ENCODE data around the gene SPRR2G. TPM values are rescaled to one million over a fixed set of nuclear protein-coding genes. Genes with fewer than 3 reads are reported as not detected.

The SPRR2G gene
- total and polyA plus RNA-seq, 2 of the 8 experiments (the other 6 are each of a cell fraction or from before 2014, with no cell fraction given) = not detected

DNA sequence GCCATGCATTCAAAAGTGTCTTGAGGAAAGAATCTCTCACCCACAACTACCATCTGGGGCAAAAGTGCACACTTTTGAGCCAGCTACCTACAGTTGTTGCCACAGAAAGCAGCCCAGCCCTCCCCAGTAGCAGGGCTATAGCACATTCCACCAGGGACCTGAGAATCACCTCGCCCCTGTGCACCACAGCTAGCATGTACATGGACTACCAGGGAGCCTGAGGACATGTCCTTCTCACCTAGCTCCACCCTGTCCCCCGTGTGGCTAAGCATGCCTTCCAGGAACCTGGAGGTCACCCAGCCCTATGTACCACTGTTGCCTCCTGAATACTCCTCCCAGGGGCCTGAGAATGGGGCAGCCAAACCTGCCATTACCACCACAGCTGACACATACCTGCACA, 16.9 kb downstream of the SPRR2G start:
- H3K27ac ChIP-seq (ENCODE audit: low read depth, low read length) = 0 out of 2 replicates have a peak overlapping the region, but pooled peaks have one; percentile 28
- H2BK15ac ChIP-seq (ENCODE audit: low read length) = 0 out of 2 replicates have a peak overlapping the region, but pooled peaks have one; percentile 88
- H4K8ac ChIP-seq (ENCODE audit: extremely low read depth, insufficient read depth, low read length) = no peak overlapping the region
- H2BK12ac ChIP-seq (ENCODE audit: low read depth, low read length) = peak overlapping the region; percentile 100
- no peaks in the 10 kb centered on the region for H3K79me2 ChIP-seq (ENCODE audit: control insufficient read depth in 1 of 2, insufficient read depth in 2 of 2, low read length in 2 of 2)
- peak overlapping the region; percentile 36 for H3K4ac ChIP-seq (replicated peaks; ENCODE audit: insufficient read length, low read depth, low read length)
- H2AFZ ChIP-seq (ENCODE audit: low read length) = no peak overlapping the region
- H3K36me3 ChIP-seq (ENCODE audit: control insufficient read depth in 2 of 4, insufficient read depth in 4 of 4, low read length in 3 of 4) = no peaks in the 10 kb centered on the region
- ChIA-PET CTCF (ENCODE audit: partially characterized antibody) (interaction anchor here (1.8 kb wide), 1 partner anchor 50 kb away, joined by 4 read pairs; no protein-coding TSS in a partner anchor), POLR2A (ENCODE audit: partially characterized antibody) (no interaction called here)
- H3K56ac ChIP-seq (replicated peaks; ENCODE audit: insufficient read length, low read depth, low read length) = no peak overlapping the region
- peak overlapping the region; percentile 89 for H2BK5ac ChIP-seq (ENCODE audit: low read depth, low read length)
- peak overlapping the region; percentile 99 for H2BK120ac ChIP-seq (replicated peaks; ENCODE audit: low read depth, low read length)
- no peak overlapping the region for H3K4me2 ChIP-seq (ENCODE audit: insufficient read depth in 1 of 2, low read depth in 2 of 2, low read length in 2 of 2)
- no peaks in the 10 kb centered on the region for H4K20me1 ChIP-seq (replicated peaks in 1 of 2; ENCODE audit: control insufficient read depth in 1 of 2, insufficient read depth in 2 of 2, low read length in 2 of 2)
- 86% methylated on average over 2 of the region's 2 CpGs; no CpG with 5 or more reads in 1 of the 2 experiments for WGBS, 2 experiments (ENCODE audit: extremely low coverage in 1 of 2, insufficient coverage in 1 of 2, insufficient read length in 1 of 2, insufficient replicate concordance in 2 of 2, low coverage in 1 of 2, low lambda C conversion rate in 2 of 2, missing lambda C conversion rate in 1 of 2)
- H2AK5ac ChIP-seq (ENCODE audit: low read depth, low read length) = peak overlapping the region; percentile 97; the same call in 1 of the 2 replicates
- no peaks in the 10 kb centered on the region for H3K9me3 ChIP-seq (ENCODE audit: insufficient read depth in 2 of 2, low read depth in 1 of 2, low read length in 1 of 2)
- H3K27me3 ChIP-seq (replicated peaks in 1 of 4; ENCODE audit: control insufficient read depth in 3 of 4, extremely low read depth in 1 of 4, insufficient read depth in 3 of 4, low read length in 3 of 4) = no peaks in the 10 kb centered on the region
- DNase-seq (ENCODE audit: low read depth in 1 of 2, low spot score in 2 of 2) (no peak), FAIRE-seq (no peak)
- H3K4me1 ChIP-seq (replicated peaks in 1 of 4; ENCODE audit: control insufficient read depth in 3 of 4, insufficient read depth in 4 of 4, low read length in 3 of 4) = peaks cover 0 to 11% (median 0%) of the 10 kb centered on the region in 4 experiments; a peak in 2 of 7 replicates
- no peak overlapping the region for H3K23ac ChIP-seq (ENCODE audit: insufficient read length)
- no peaks in the 10 kb centered on the region for H3K23me2 ChIP-seq (ENCODE audit: low read depth, low read length)
- H3K14ac ChIP-seq (ENCODE audit: insufficient read length) = no peak overlapping the region
- peak overlapping the region; percentile 87 for H3K18ac ChIP-seq (ENCODE audit: extremely low read depth, low read length)
- H3K9ac ChIP-seq (replicated peaks in 1 of 4; ENCODE audit: extremely low read depth in 1 of 4, low read depth in 3 of 4, low read length in 3 of 4) = no peak overlapping the region
- peak overlapping the region; percentile 98 for H4K91ac ChIP-seq (replicated peaks; ENCODE audit: insufficient read length, low read length)
- H2BK20ac ChIP-seq (ENCODE audit: low read length) = peak overlapping the region; percentile 99; the same call in 1 of the 2 replicates
- no peak overlapping the region for H3K4me3 ChIP-seq (ENCODE audit: extremely low read depth in 1 of 4, insufficient read depth in 2 of 4, low read depth in 3 of 4, low read length in 4 of 4)
- H4K5ac ChIP-seq (ENCODE audit: insufficient read length, low read depth, low read length) = no peak overlapping the region
- no peaks in the 10 kb centered on the region for H3K79me1 ChIP-seq (ENCODE audit: low read depth, low read length)
- TF ChIP-seq CEBPB (IDR thresholded peaks at IDR 0.05; ENCODE audit: low read depth, low read length) (no peak), KDM5A (IDR thresholded peaks at IDR 0.05; ENCODE audit: low read length) (no peak), RXRA (IDR thresholded peaks at IDR 0.05; ENCODE audit: insufficient read depth, low read depth, low read length) (no peak), ATF3 (IDR thresholded peaks at IDR 0.05; ENCODE audit: insufficient read depth, low read depth, low read length) (no peak), JUN (IDR thresholded peaks at IDR 0.05; ENCODE audit: low read depth, low read length) (no peak), POLR2AphosphoS5 (IDR thresholded peaks at IDR 0.05; ENCODE audit: low read depth, low read length) (no peak), CREB1 (IDR thresholded peaks at IDR 0.05) (no peak), POU5F1 (IDR thresholded peaks at IDR 0.05; ENCODE audit: low read depth, low read length) (no peak), NANOG (IDR thresholded peaks at IDR 0.05; ENCODE audit: insufficient read depth, low read depth, low read length, poor library complexity, severe bottlenecking) (no peak), RFX5 (IDR thresholded peaks at IDR 0.05; ENCODE audit: borderline replicate concordance, low read depth, low read length) (no peak), NRF1 (IDR thresholded peaks at IDR 0.05; ENCODE audit: low read depth, low read length) (no peak), SIRT6 (IDR thresholded peaks at IDR 0.05; ENCODE audit: low read length) (no peak), CHD1 (IDR thresholded peaks at IDR 0.05; ENCODE audit: low read depth, low read length) (no peak), ZNF274 (IDR thresholded peaks at IDR 0.05; ENCODE audit: borderline replicate concordance, extremely low read depth, low read length) (no peak), SP1 (IDR thresholded peaks at IDR 0.05; ENCODE audit: low read depth, low read length) (no peak)

Data from H1 (cell line).